MM.1S (cell line): ENCODE results near the gene ARID1A.
"Not testable (repeated sequence)": the region's sequence is repeated elsewhere in the genome, so short reads cannot be mapped to it uniquely, and the experiment has no call there.

Source experiments
- DNase-seq: peaks from one replicate; pipeline ENCODE4 v3.0.0-alpha.2; 2015
- H2AFZ ChIP-seq: fragments of 300-600 bp; sonication (generic); 2 replicates; pipeline ENCODE4 v1.6.0; 2016; ENCODE audit warnings: antibody characterized with exemption, low read length
- H3F3A ChIP-seq: fragments of 300-600 bp; sonication (generic); 2 replicates; pipeline ENCODE4 v1.6.1; 2016; ENCODE audit warnings: mild to moderate bottlenecking, antibody characterized with exemption, low read length, moderate library complexity, mixed read lengths; ENCODE audit not compliant: insufficient read depth
- H3K27ac ChIP-seq: fragments of 300-600 bp; sonication (generic); 2 replicates; pipeline ENCODE4 v1.5.1; 2016; ENCODE audit warnings: mild to moderate bottlenecking, low read length
- H3K27me3 ChIP-seq: fragments of 300-600 bp; sonication (generic); replicated peaks from 2 replicates; pipeline ENCODE4 v1.6.0; 2016; ENCODE audit warnings: low read length; ENCODE audit not compliant: insufficient read depth
- H3K36me3 ChIP-seq: fragments of 300-600 bp; sonication (generic); replicated peaks from 2 replicates; pipeline ENCODE4 v1.6.1; 2016; ENCODE audit warnings: mild to moderate bottlenecking, low read length, mixed read lengths; ENCODE audit not compliant: insufficient read depth
- H3K4me1 ChIP-seq: fragments of 300-600 bp; sonication (generic); 2 replicates; pipeline ENCODE4 v1.6.1; 2016; ENCODE audit warnings: low read length, mixed read lengths
- H3K4me2 ChIP-seq: fragments of 300-600 bp; sonication (generic); 2 replicates; pipeline ENCODE4 v1.6.0; 2016; ENCODE audit warnings: low read depth, low read length
- H3K4me3 ChIP-seq: fragments of 300-600 bp; sonication (generic); 2 replicates; pipeline ENCODE4 v1.5.1; 2016; ENCODE audit warnings: low read length, mixed read lengths
- H3K79me2 ChIP-seq: fragments of 300-600 bp; sonication (generic); 2 replicates; pipeline ENCODE4 v1.6.1; 2016; ENCODE audit warnings: mixed run types, low read length, mixed read lengths
- H3K9ac ChIP-seq: fragments of 300-600 bp; sonication (generic); 2 replicates; pipeline ENCODE4 v1.6.1; 2016; ENCODE audit warnings: low read length, mixed read lengths
- H3K9me2 ChIP-seq: fragments of 300-600 bp; sonication (generic); replicated peaks from 2 replicates; pipeline ENCODE4 v1.6.1; 2016; ENCODE audit warnings: mild to moderate bottlenecking, low read length, mixed read lengths; ENCODE audit not compliant: insufficient read depth
- H3K9me3 ChIP-seq: fragments of 300-600 bp; sonication (generic); replicated peaks from 2 replicates; pipeline ENCODE4 v1.6.1; 2016; ENCODE audit warnings: mild to moderate bottlenecking, low read length, mixed read lengths; ENCODE audit not compliant: insufficient read depth
- H4K20me1 ChIP-seq: fragments of 300-600 bp; sonication (generic); 2 replicates; pipeline ENCODE4 v1.6.1; 2016; ENCODE audit warnings: mild to moderate bottlenecking, low read length, moderate library complexity, mixed read lengths; ENCODE audit not compliant: insufficient read depth
- EZH2 ChIP-seq: fragments of 300-600 bp; sonication (generic); optimal IDR thresholded peaks from 2 replicates; pipeline ENCODE3; 2017; ENCODE audit warnings: low read depth, mild to moderate bottlenecking, antibody characterized with exemption, low read length, mixed read lengths
- EZH2phosphoT487 ChIP-seq: fragments of 300-600 bp; sonication (generic); IDR thresholded peaks from 2 replicates; pipeline ENCODE4 v1.6.1; 2018; ENCODE audit warnings: antibody characterized with exemption, low read length
- TF ChIP-seq, protein P1 (sequence below): fragments of 300-600 bp; sonication (generic); IDR thresholded peaks from 2 replicates; pipeline ENCODE4 v1.5.1; 2016; ENCODE audit warnings: antibody characterized with exemption, low read length, mixed read lengths

The ARID1A gene

GRCh38 chr1:26703478-26703877 is 7.7 kb downstream of the ARID1A start:
- peak overlapping the region; percentile 84 for H3K27ac ChIP-seq
- H3K9me2 ChIP-seq, result no peaks in the 10 kb centered on the region
- H3K27me3 ChIP-seq, result no peaks in the 10 kb centered on the region
- peak overlapping the region; percentile 24 for H3K4me3 ChIP-seq
- H3K36me3 ChIP-seq, result no peaks in the 10 kb centered on the region
- H3K79me2 ChIP-seq, result peaks cover 95% of the 10 kb centered on the region
- TF ChIP-seq EZH2phosphoT487, result no peak
- TF ChIP-seq, protein P1, sequence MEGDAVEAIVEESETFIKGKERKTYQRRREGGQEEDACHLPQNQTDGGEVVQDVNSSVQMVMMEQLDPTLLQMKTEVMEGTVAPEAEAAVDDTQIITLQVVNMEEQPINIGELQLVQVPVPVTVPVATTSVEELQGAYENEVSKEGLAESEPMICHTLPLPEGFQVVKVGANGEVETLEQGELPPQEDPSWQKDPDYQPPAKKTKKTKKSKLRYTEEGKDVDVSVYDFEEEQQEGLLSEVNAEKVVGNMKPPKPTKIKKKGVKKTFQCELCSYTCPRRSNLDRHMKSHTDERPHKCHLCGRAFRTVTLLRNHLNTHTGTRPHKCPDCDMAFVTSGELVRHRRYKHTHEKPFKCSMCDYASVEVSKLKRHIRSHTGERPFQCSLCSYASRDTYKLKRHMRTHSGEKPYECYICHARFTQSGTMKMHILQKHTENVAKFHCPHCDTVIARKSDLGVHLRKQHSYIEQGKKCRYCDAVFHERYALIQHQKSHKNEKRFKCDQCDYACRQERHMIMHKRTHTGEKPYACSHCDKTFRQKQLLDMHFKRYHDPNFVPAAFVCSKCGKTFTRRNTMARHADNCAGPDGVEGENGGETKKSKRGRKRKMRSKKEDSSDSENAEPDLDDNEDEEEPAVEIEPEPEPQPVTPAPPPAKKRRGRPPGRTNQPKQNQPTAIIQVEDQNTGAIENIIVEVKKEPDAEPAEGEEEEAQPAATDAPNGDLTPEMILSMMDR, result no peak
- DNase-seq, result no peak
- peaks cover 50% of the 10 kb centered on the region for H3F3A ChIP-seq
- no peaks in the 10 kb centered on the region for H3K9me3 ChIP-seq
- H3K4me2 ChIP-seq, result peak overlapping the region; percentile 81
- no peaks in the 10 kb centered on the region for H4K20me1 ChIP-seq
- no peak overlapping the region for H2AFZ ChIP-seq
- peaks cover 59% of the 10 kb centered on the region for H3K4me1 ChIP-seq
- peak overlapping the region; percentile 91 for H3K9ac ChIP-seq

- TF ChIP-seq EZH2 (no peak), EZH2phosphoT487 (no peak)
- TF ChIP-seq, protein P1, result no peak
- H3K27ac ChIP-seq, result no peak overlapping the region
- peaks cover 95% of the 10 kb centered on the region for H3K79me2 ChIP-seq
- H3K4me1 ChIP-seq, result peaks cover 59% of the 10 kb centered on the region
- H3F3A ChIP-seq, result peaks cover 40% of the 10 kb centered on the region
- no peaks in the 10 kb centered on the region for H3K27me3 ChIP-seq
- 0 out of 2 replicates have a peak, but pooled peaks cover 4% of the 10 kb centered on the region for H3K36me3 ChIP-seq
- H3K4me3 ChIP-seq, result no peak overlapping the region
- H3K9ac ChIP-seq, result no peak overlapping the region
- peak overlapping the region; percentile 81; the same call in 1 of the 2 replicates for H3K4me2 ChIP-seq
- DNase-seq, result no peak
- H3K9me2 ChIP-seq, result no peaks in the 10 kb centered on the region
- no peaks in the 10 kb centered on the region for H3K9me3 ChIP-seq
- no peak overlapping the region for H2AFZ ChIP-seq
- H4K20me1 ChIP-seq, result no peaks in the 10 kb centered on the region
These were observed 8.8 kb downstream of the ARID1A start for GRCh38 chr1:26704629-26705028.

- not testable (repeated sequence) for H4K20me1 ChIP-seq, H3K9ac ChIP-seq, H3K36me3 ChIP-seq, H2AFZ ChIP-seq, H3K27me3 ChIP-seq, H3K9me2 ChIP-seq, DNase-seq, H3K9me3 ChIP-seq, H3K4me3 ChIP-seq, H3K27ac ChIP-seq
- Histone ChIP-seq H3K4me1 (peaks cover 58% of the 10 kb centered on the region), H3K4me2 (peak overlapping the region; percentile 22; the same call in 1 of the 2 replicates), H3F3A (peaks cover 35% of the 10 kb centered on the region), H3K79me2 (peaks cover 95% of the 10 kb centered on the region)
These were observed 9.4 kb downstream of the ARID1A start for GRCh38 chr1:26705227-26705626.

- no peak overlapping the region for H3K4me3 ChIP-seq
- H3K9me3 ChIP-seq, result no peaks in the 10 kb centered on the region
- H2AFZ ChIP-seq, result no peak overlapping the region
- H3K27ac ChIP-seq, result no peak overlapping the region; the same call in 1 of the 2 replicates
- TF ChIP-seq EZH2phosphoT487, result no peak
- TF ChIP-seq, protein P1, result no peak
- TF ChIP-seq EZH2, result no peak
- 0 out of 2 replicates have a peak, but pooled peaks cover 8% of the 10 kb centered on the region for H3K36me3 ChIP-seq
- no peaks in the 10 kb centered on the region for H3K27me3 ChIP-seq
- peaks cover 29% of the 10 kb centered on the region for H3F3A ChIP-seq
- peak overlapping the region; percentile 22; the same call in 1 of the 2 replicates for H3K4me2 ChIP-seq
- peaks cover 51% of the 10 kb centered on the region for H3K4me1 ChIP-seq
- H3K79me2 ChIP-seq, result peaks cover 95% of the 10 kb centered on the region
- no peak overlapping the region for H3K9ac ChIP-seq
- DNase-seq, result no peak
- H3K9me2 ChIP-seq, result no peaks in the 10 kb centered on the region
- no peaks in the 10 kb centered on the region for H4K20me1 ChIP-seq
These were observed 10.0 kb downstream of the ARID1A start for GRCh38 chr1:26705788-26706311.
